Neural cell (in vitro differentiated cells): ENCODE measurements around the gene TUBB1. TPM values are rescaled to one million over a fixed set of nuclear protein-coding genes. Genes with fewer than 3 reads are reported as not detected.

Experiments
- H2AFZ ChIP-seq: fragments of 200-600, 300-800 bp; sonication (generic), shearing (Covaris generic); 2 replicates; pipeline ENCODE4 v1.6.0; 2014; ENCODE audit warnings: low read depth, mild to moderate bottlenecking, antibody characterized with exemption, low read length, moderate library complexity
- H3F3A ChIP-seq: fragments of 200-600 bp; shearing (Covaris generic); 2 replicates; pipeline ENCODE4 v1.6.1; 2016; ENCODE audit warnings: mild to moderate bottlenecking, moderate library complexity, mixed read lengths, antibody characterized with exemption, low read length; ENCODE audit not compliant: insufficient read depth, poor library complexity, severe bottlenecking
- H3K27ac ChIP-seq: fragments of 200-600, 300-800 bp; sonication (generic), shearing (Covaris generic); 2 replicates; pipeline ENCODE4 v1.5.1; 2014; ENCODE audit warnings: mild to moderate bottlenecking, low read length, moderate library complexity
- H3K27me3 ChIP-seq: fragments of 300-800, 200-600 bp; sonication (generic), shearing (Covaris generic); 2 replicates; pipeline ENCODE4 v1.6.0; 2014; ENCODE audit warnings: mild to moderate bottlenecking, low read depth, low read length, moderate library complexity; ENCODE audit not compliant: insufficient read depth
- H3K36me3 ChIP-seq: fragments of 300-800, 200-600 bp; sonication (generic), shearing (Covaris generic); 2 replicates; pipeline ENCODE4 v1.5.1; 2014; ENCODE audit warnings: mild to moderate bottlenecking, antibody characterized with exemption, low read length, moderate library complexity; ENCODE audit not compliant: insufficient read depth
- H3K4me2 ChIP-seq: fragments of 300-800, 200-600 bp; sonication (generic), shearing (Covaris generic); 2 replicates; pipeline ENCODE4 v1.6.0; 2014; ENCODE audit warnings: mild to moderate bottlenecking, low read length
- H3K4me3 ChIP-seq: fragments of 300-800, 200-600 bp; sonication (generic), shearing (Covaris generic); 2 replicates; pipeline ENCODE4 v1.5.1; 2014; ENCODE audit warnings: mild to moderate bottlenecking, low read length, moderate library complexity
- H3K79me2 ChIP-seq: fragments of 200-600 bp; shearing (Covaris generic); replicated peaks from 2 replicates; pipeline ENCODE4 v1.6.0; 2014; ENCODE audit warnings: mild to moderate bottlenecking, low read length, moderate library complexity; ENCODE audit not compliant: insufficient read depth
- H3K9ac ChIP-seq: fragments of 300-800, 200-600 bp; sonication (generic), shearing (Covaris generic); 2 replicates; pipeline ENCODE4 v1.6.1; 2016; ENCODE audit warnings: mild to moderate bottlenecking, low read length, mixed read lengths
- H3K9me2 ChIP-seq: fragments of 200-600 bp; shearing (Covaris generic); 2 replicates; pipeline ENCODE4 v1.6.1; 2016; ENCODE audit warnings: mild to moderate bottlenecking, low read length, mixed read lengths; ENCODE audit not compliant: insufficient read depth
- H3K9me3 ChIP-seq: fragments of 200-600, 300-800 bp; sonication (generic), shearing (Covaris generic); 2 replicates; pipeline ENCODE4 v1.6.1; 2016; ENCODE audit warnings: mild to moderate bottlenecking, mixed run types, low read length, moderate library complexity, mixed read lengths
- H4K20me1 ChIP-seq: fragments of 200-600 bp; shearing (Covaris generic); 2 replicates; pipeline ENCODE4 v1.6.1; 2016; ENCODE audit warnings: mild to moderate bottlenecking, mixed run types; ENCODE audit not compliant: insufficient read depth
- CTCF ChIP-seq: fragments of 450-650 bp; IDR thresholded peaks from 2 replicates; pipeline ENCODE4 v1.5.1; 2014; ENCODE audit warnings: antibody characterized with exemption, mild to moderate bottlenecking, moderate library complexity; ENCODE audit not compliant: poor library complexity, severe bottlenecking
- EP300 ChIP-seq: fragments of 450-650 bp; conservative IDR thresholded peaks from 2 replicates; pipeline ENCODE4 v1.6.1; 2014; ENCODE audit warnings: antibody characterized with exemption, mild to moderate bottlenecking, moderate library complexity; ENCODE audit not compliant: poor library complexity, severe bottlenecking
- EZH2 ChIP-seq: fragments of 200-600, 300-800 bp; shearing (Covaris generic), sonication (generic); IDR thresholded peaks from 2 replicates; pipeline ENCODE4 v1.6.1; 2014; ENCODE audit warnings: antibody characterized with exemption, low read length, borderline replicate concordance, mild to moderate bottlenecking; ENCODE audit not compliant: insufficient read depth, poor library complexity, severe bottlenecking
- MXI1 ChIP-seq: fragments of 450-650 bp; conservative IDR thresholded peaks from 2 replicates; pipeline ENCODE4 v1.6.1; 2014; ENCODE audit warnings: antibody characterized with exemption, mild to moderate bottlenecking; ENCODE audit not compliant: poor library complexity, severe bottlenecking
- POLR2AphosphoS5 ChIP-seq: IDR thresholded peaks from 2 replicates; pipeline ENCODE4 v1.6.1; 2012
- RAD21 ChIP-seq: fragments of 450-650 bp; conservative IDR thresholded peaks from 2 replicates; pipeline ENCODE4 v1.6.1; 2014; ENCODE audit warnings: antibody characterized with exemption, mild to moderate bottlenecking, moderate library complexity
- SMC3 ChIP-seq: fragments of 450-650 bp; conservative IDR thresholded peaks from 2 replicates; pipeline ENCODE4 v1.6.1; 2014; ENCODE audit warnings: antibody characterized with exemption, mild to moderate bottlenecking, moderate library complexity; ENCODE audit not compliant: poor library complexity
- TAF1 ChIP-seq: IDR thresholded peaks from 2 replicates; pipeline ENCODE4 v1.6.1; 2012; ENCODE audit warnings: low read depth
- polyA plus RNA-seq: library from polyadenylated mRNA; depleted of rRNA; stranded (reverse); fragments of >200 nt; gene quantifications from 2 replicates; pipeline ENCODE4 v1.2.3, GENCODE V29; 2014
- TF ChIP-seq, protein P1 (sequence below): IDR thresholded peaks from 2 replicates; pipeline ENCODE4 v1.6.1; 2012; ENCODE audit warnings: borderline replicate concordance

TUBB1 gene
- polyA plus RNA-seq, 1 donor from 2014 or later: not detected

DNA sequence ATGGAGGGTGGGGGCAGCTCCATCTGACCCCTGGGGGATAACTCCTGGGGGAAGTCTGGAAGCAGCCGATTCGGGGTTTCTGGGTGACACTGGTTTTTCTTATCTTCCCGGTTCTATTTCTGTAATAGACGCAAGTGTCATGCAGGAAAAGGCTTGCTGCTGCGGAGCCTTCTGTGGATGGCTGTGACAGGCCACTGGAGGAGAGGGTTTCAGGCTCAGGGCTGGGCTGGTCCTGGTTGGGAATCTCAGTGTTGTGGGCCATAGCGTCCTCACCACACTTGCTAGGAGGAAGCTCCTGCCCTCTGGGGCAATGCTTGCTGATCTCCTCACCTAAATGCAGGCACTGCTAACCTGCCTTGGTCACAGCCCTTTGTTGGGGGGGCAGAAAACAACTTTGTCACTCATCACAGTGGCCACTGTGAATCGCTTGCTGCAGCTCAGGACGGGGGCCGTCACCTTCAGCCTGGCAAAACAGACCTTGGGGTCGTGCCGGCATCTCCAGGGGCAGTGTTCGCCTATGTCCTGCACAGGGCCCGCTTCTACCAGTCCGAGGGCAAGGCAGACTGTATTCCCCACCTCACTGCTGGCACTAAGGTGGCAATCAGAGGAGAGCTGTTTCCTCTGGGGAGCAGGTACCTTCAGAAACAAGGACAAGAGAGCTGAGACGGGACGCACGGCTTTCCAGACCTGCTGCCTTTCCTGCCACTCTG is 4.4 kb upstream of the TUBB1 start:
- H3K9me2 ChIP-seq: no peaks in the 10 kb centered on the region
- no peaks in the 10 kb centered on the region for H3K79me2 ChIP-seq
- H3K4me2 ChIP-seq: no peak overlapping the region
- H2AFZ ChIP-seq: no peak overlapping the region
- TF ChIP-seq TAF1: no peak
- TF ChIP-seq RAD21: no peak
- no peak for TF ChIP-seq MXI1
- H3K9ac ChIP-seq: no peak overlapping the region
- H3K36me3 ChIP-seq: no peaks in the 10 kb centered on the region
- H3F3A ChIP-seq: no peaks in the 10 kb centered on the region
- no peak overlapping the region for H3K4me3 ChIP-seq
- H4K20me1 ChIP-seq: no peaks in the 10 kb centered on the region
- H3K27me3 ChIP-seq: no peaks in the 10 kb centered on the region
- H3K27ac ChIP-seq: no peak overlapping the region
- H3K9me3 ChIP-seq: no peaks in the 10 kb centered on the region

DNA sequence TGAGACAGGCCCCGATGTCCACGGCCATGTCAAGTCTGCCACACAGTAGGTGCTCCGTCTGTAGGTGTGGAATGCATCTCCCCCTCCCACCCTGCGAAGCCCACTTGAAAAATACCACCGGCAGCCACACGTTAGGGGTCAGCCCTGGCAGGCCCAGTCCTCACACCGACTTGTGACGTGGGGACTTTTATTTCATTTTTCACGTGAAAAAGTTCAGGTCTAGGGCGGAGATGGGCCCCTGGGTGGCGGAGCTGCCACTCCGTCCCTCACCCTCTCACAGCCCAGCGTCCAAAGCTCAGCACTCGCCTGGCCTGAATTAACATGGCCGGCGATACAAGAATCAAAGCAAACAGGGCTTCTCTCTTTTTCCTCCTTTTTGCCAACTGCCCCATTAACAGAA is 3.8 kb upstream of the TUBB1 start:
- Histone ChIP-seq H3K9me3 (no peaks in the 10 kb centered on the region), H2AFZ (no peak overlapping the region), H3K9ac (no peak overlapping the region), H3K27me3 (no peaks in the 10 kb centered on the region), H3F3A (no peaks in the 10 kb centered on the region), H3K79me2 (no peaks in the 10 kb centered on the region), H3K27ac (no peak overlapping the region), H3K4me2 (no peak overlapping the region), H3K36me3 (no peaks in the 10 kb centered on the region), H3K4me3 (no peak overlapping the region), H3K9me2 (no peaks in the 10 kb centered on the region), H4K20me1 (no peaks in the 10 kb centered on the region)
- no peak for TF ChIP-seq EZH2
- no peak for TF ChIP-seq SMC3
- no peak for TF ChIP-seq RAD21
- no peak for TF ChIP-seq EP300
- TF ChIP-seq TAF1: no peak
- TF ChIP-seq POLR2AphosphoS5: no peak
- TF ChIP-seq, protein P1, sequence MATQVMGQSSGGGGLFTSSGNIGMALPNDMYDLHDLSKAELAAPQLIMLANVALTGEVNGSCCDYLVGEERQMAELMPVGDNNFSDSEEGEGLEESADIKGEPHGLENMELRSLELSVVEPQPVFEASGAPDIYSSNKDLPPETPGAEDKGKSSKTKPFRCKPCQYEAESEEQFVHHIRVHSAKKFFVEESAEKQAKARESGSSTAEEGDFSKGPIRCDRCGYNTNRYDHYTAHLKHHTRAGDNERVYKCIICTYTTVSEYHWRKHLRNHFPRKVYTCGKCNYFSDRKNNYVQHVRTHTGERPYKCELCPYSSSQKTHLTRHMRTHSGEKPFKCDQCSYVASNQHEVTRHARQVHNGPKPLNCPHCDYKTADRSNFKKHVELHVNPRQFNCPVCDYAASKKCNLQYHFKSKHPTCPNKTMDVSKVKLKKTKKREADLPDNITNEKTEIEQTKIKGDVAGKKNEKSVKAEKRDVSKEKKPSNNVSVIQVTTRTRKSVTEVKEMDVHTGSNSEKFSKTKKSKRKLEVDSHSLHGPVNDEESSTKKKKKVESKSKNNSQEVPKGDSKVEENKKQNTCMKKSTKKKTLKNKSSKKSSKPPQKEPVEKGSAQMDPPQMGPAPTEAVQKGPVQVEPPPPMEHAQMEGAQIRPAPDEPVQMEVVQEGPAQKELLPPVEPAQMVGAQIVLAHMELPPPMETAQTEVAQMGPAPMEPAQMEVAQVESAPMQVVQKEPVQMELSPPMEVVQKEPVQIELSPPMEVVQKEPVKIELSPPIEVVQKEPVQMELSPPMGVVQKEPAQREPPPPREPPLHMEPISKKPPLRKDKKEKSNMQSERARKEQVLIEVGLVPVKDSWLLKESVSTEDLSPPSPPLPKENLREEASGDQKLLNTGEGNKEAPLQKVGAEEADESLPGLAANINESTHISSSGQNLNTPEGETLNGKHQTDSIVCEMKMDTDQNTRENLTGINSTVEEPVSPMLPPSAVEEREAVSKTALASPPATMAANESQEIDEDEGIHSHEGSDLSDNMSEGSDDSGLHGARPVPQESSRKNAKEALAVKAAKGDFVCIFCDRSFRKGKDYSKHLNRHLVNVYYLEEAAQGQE: no peak
- TF ChIP-seq MXI1: no peak
- no peak for TF ChIP-seq CTCF
